DND-41 (cell line): Measurements from ENCODE around the gene GPR4.

Source experiments
- ATAC-seq: fragments of 200-7000 bp; cut with Tn5 transposase; 3 replicates; pipeline ENCODE4 v1.9.1; 2021; ENCODE audit warnings: low read depth; ENCODE audit not compliant: insufficient read depth
- DNase-seq: peaks from one replicate; pipeline ENCODE4 v3.0.0-alpha.2; 2020
- H2AFZ ChIP-seq: 2 replicates; pipeline ENCODE4 v1.6.0; 2012; ENCODE audit warnings: low read depth, low read length
- H3K27ac ChIP-seq: 2 replicates; pipeline ENCODE4 v1.5.1; 2012; ENCODE audit warnings: low read length, inconsistent platforms
- H3K27me3 ChIP-seq: fragments of 200-600 bp; sonication (generic); 2 replicates; pipeline ENCODE4 v1.6.0; 2012; ENCODE audit warnings: low read length, mild to moderate bottlenecking, inconsistent platforms; ENCODE audit not compliant: insufficient read depth, poor library complexity
- H3K36me3 ChIP-seq: 2 replicates; pipeline ENCODE4 v1.5.1; 2012; ENCODE audit warnings: low read length, inconsistent platforms; ENCODE audit not compliant: insufficient read depth
- H3K4me1 ChIP-seq: 2 replicates; pipeline ENCODE4 v1.5.1; 2012; ENCODE audit warnings: mild to moderate bottlenecking, low read length; ENCODE audit not compliant: insufficient read depth
- H3K4me2 ChIP-seq: 2 replicates; pipeline ENCODE4 v1.6.0; 2012; ENCODE audit warnings: mild to moderate bottlenecking, moderate library complexity, low read length, inconsistent platforms; ENCODE audit not compliant: insufficient read depth
- H3K4me3 ChIP-seq, 2 experiments: fragments of 200-600 bp in 1 of 2; shearing (Covaris generic) in 1 of 2; 2 replicates each; pipeline ENCODE4 v1.5.1; 2012 to 2016; ENCODE audit warnings: inconsistent platforms in 2 of 2, low read length in 2 of 2, mild to moderate bottlenecking in 2 of 2, low read depth in 1 of 2, moderate library complexity in 1 of 2
- H3K79me2 ChIP-seq: 2 replicates; pipeline ENCODE4 v1.6.0; 2012; ENCODE audit warnings: low read length, inconsistent platforms; ENCODE audit not compliant: insufficient read depth
- H3K9ac ChIP-seq: 2 replicates; pipeline ENCODE4 v1.6.0; 2012; ENCODE audit warnings: low read depth, mild to moderate bottlenecking, inconsistent platforms, low read length, moderate library complexity
- H3K9me3 ChIP-seq: 2 replicates; pipeline ENCODE4 v1.5.1; 2012; ENCODE audit warnings: low read length, moderate library complexity, mild to moderate bottlenecking, inconsistent platforms; ENCODE audit not compliant: insufficient read depth, severe bottlenecking
- H4K20me1 ChIP-seq: 2 replicates; pipeline ENCODE4 v1.6.0; 2012; ENCODE audit warnings: low read length; ENCODE audit not compliant: insufficient read depth
- CTCF ChIP-seq: IDR thresholded peaks from 2 replicates; pipeline ENCODE4 v1.5.1; 2012; ENCODE audit warnings: borderline replicate concordance, low read length, moderate library complexity, mild to moderate bottlenecking; ENCODE audit not compliant: poor library complexity, severe bottlenecking; ENCODE audit errors: extremely low read depth
- EZH2 ChIP-seq: IDR thresholded peaks from 3 replicates; pipeline ENCODE4 v1.6.1; 2012; ENCODE audit warnings: borderline replicate concordance, low read depth, mild to moderate bottlenecking, moderate library complexity, low read length, inconsistent platforms; ENCODE audit not compliant: severe bottlenecking

Gene GPR4

GRCh38 chr19:45587873-45588272 is 14.1 kb downstream of the GPR4 start:
- no peak for TF ChIP-seq CTCF
- H3K4me2 ChIP-seq: no peak overlapping the region
- DNase-seq: no peak
- H3K79me2 ChIP-seq: peaks cover 12% of the 10 kb centered on the region
- ATAC-seq: no peak
- H3K27me3 ChIP-seq: no peaks in the 10 kb centered on the region
- H2AFZ ChIP-seq: peak overlapping the region; percentile 25; the same call in 1 of the 2 replicates
- no peak overlapping the region for H3K9ac ChIP-seq
- no peaks in the 10 kb centered on the region for H3K9me3 ChIP-seq
- H4K20me1 ChIP-seq: no peaks in the 10 kb centered on the region
- no peak overlapping the region for H3K27ac ChIP-seq
- no peak overlapping the region for H3K4me3 ChIP-seq
- H3K4me1 ChIP-seq: peaks cover 18% of the 10 kb centered on the region
- no peaks in the 10 kb centered on the region for H3K36me3 ChIP-seq

- no peak for TF ChIP-seq CTCF
- no peak for TF ChIP-seq EZH2
- H3K9ac ChIP-seq: peak overlapping the region; percentile 76
- ATAC-seq: no peak
These were observed 16.8 kb downstream of the GPR4 start for GRCh38 chr19:45585158-45585577.

GRCh38 chr19:45584332-45585157 is 17.5 kb downstream of the GPR4 start, which contains the start of gene OPA3:
TSS of gene OPA3 (minus strand) at chr19:45584802. CDS start at chr19:45584764, 38 bp downstream.
- H3K36me3 ChIP-seq: 0 out of 2 replicates have a peak, but pooled peaks cover 4% of the 10 kb centered on the region
- peak within 1 kb of the TSS; percentile 96 for H3K27ac ChIP-seq
- peaks cover 33% of the 10 kb centered on the region for H3K79me2 ChIP-seq
- ATAC-seq (peak; percentile 91), DNase-seq (peak; percentile 100)
- peak within 1 kb of the TSS; percentile 95 for H2AFZ ChIP-seq
- peak within 1 kb of the TSS; percentile 66 to 90 for H3K4me3 ChIP-seq
- H3K4me1 ChIP-seq: peaks cover 19% of the 10 kb centered on the region
- no peaks in the 10 kb centered on the region for H3K27me3 ChIP-seq
- peak within 1 kb of the TSS; percentile 98 for H3K4me2 ChIP-seq
- TF ChIP-seq CTCF: no peak
- no peak for TF ChIP-seq EZH2
- H4K20me1 ChIP-seq: no peaks in the 10 kb centered on the region
- no peaks in the 10 kb centered on the region for H3K9me3 ChIP-seq
- peak within 1 kb of the TSS; percentile 76 for H3K9ac ChIP-seq

More at GRCh38 chr19:45585158-45585577, 16.8 kb downstream of the GPR4 start:
- peaks cover 32% of the 10 kb centered on the region for H3K79me2 ChIP-seq
- H3K4me2 ChIP-seq: peak overlapping the region; percentile 98
- no peaks in the 10 kb centered on the region for H3K9me3 ChIP-seq
- H4K20me1 ChIP-seq: no peaks in the 10 kb centered on the region
- peaks cover 19% of the 10 kb centered on the region for H3K4me1 ChIP-seq
- no peak for DNase-seq
- H3K4me3 ChIP-seq: peak overlapping the region; percentile 19 to 90; a peak in 3 of 4 replicates
- peak overlapping the region; percentile 87 for H3K27ac ChIP-seq
- H2AFZ ChIP-seq: peak overlapping the region; percentile 90
- 0 out of 2 replicates have a peak, but pooled peaks cover 4% of the 10 kb centered on the region for H3K36me3 ChIP-seq
- no peaks in the 10 kb centered on the region for H3K27me3 ChIP-seq
